ENCODE results near the gene SLX1A.
"Not testable (repeated sequence)": the region's sequence is repeated elsewhere in the genome, so short reads cannot be mapped to it uniquely, and the experiment has no call there.

SLX1A gene

DNA sequence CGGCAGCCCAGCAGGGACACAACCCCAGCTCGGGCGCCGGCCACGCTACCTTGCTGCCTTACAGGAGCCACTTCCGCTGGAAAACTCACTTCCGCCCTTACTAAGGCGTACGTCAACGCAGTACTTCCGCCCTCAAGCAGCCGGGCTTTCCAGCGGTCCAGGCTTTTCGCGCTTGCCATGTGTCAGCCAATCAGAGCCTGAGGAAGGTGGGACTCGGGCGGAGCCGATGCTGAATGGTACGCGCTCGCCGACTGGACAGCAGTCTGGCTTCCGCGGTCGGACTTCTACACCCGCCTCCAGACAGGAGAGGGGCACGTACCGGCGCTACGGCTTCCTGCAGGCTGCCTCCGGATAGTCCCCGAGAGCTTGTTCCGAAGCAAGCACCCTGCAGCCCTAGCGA lies at the start of gene SLX1A, which contains the start of gene BOLA2B:
SLX1A (plus strand) TSS at position 261 of the 400 bp plus-strand sequence. CDS start 210 bp downstream, outside the sequence.
BOLA2B (minus strand) TSS at position 52 of the 400 bp plus-strand sequence. CDS start 71 bp downstream, outside the sequence.
- not testable (repeated sequence) for DNase-seq

- DNase-seq: no peak
Observed at GRCh38 chr16:30144017-30144416, 49.7 kb upstream of the SLX1A start.

DNA sequence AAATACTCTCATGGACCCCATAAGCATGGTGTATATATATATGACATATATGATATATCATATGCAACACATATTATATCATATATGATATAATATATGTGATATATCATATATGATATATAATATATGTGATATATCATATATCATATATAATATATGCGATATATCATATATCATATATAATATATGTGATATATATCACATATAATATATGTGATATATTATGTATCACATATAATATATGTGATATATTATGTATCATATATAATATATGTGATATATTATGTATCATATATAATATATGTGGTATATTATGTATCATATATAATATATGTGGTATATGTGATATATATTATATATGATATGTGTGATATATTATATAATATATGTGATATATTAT lies 48.8 kb upstream of the SLX1A start:
- DNase-seq: no peak

- DNase-seq: no peak
Observed at GRCh38 chr16:30145657-30146056, 48.0 kb upstream of the SLX1A start.

GRCh38 chr16:30147843-30148510 lies 45.7 kb upstream of the SLX1A start:
- DNase-seq: no peak

- DNase-seq: no peak
Observed at GRCh38 chr16:30149250-30149930, 44.3 kb upstream of the SLX1A start.

DNA sequence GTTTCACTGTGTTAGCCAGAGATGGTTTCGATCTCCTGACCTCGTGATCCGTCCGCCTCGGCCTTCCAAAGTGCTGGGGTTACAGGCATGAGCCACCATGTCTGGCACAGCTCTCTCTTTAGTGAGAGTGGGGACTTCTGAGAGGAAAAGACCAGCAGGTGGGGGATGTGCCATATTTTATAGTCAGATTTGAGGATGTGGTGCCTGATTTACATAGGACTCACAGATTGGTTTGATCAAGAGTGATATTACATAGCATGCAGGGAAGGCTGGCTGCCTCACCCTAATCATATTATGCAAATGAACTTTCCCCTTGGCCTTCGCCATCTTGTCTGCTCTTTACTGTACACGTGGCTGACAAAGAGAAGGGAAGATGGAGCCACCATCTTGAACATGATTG lies 42.6 kb upstream of the SLX1A start:
- DNase-seq: no peak

- no peak for DNase-seq
Observed at GRCh38 chr16:30152517-30152916, 41.2 kb upstream of the SLX1A start.

- DNase-seq: no peak
Observed at GRCh38 chr16:30155188-30155587, 38.5 kb upstream of the SLX1A start.

- no peak for DNase-seq
Observed at GRCh38 chr16:30157214-30157613, 36.5 kb upstream of the SLX1A start.

- DNase-seq: no peak
Observed at GRCh38 chr16:30163538-30163937, 30.1 kb upstream of the SLX1A start.

DNA sequence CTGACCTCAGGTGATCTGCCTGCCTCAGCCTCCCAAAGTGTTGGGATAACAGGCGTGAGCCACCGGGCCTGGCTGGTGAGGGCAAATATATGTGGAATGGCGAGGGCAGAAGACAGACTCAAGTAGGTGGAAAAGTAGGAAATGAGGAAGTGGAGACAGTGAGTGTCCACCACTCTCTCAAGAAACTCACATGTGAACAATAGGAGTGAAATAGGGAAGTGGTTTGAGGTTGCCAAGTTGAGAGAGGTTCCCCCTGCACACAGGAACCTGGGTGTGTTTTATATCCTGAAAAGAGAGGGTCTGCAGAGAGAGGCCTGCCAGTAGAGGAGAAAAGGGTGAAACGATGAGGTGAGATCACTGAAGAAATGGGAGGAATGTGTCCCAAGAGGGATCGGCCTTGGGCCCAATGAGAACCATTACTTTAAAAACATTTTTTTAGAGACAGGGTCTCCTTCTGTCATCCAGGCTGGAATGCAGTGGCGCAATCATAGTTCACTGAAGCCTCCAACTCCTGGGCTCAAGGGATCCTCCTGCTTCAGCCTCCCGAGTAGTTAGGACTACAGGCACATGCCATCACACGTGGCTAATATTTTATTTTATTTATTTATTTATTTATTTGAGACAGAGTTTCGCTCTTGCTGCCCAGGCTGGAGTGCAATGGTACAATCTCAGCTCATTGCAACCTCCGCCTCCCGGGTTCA lies 27.3 kb upstream of the SLX1A start:
- no peak for DNase-seq

GRCh38 chr16:30168746-30169145 lies 24.9 kb upstream of the SLX1A start:
- DNase-seq: not testable (repeated sequence)

- not testable (repeated sequence) for DNase-seq
Observed at GRCh38 chr16:30169416-30169815, 24.3 kb upstream of the SLX1A start.

- not testable (repeated sequence) for DNase-seq
Observed at GRCh38 chr16:30170145-30170544, 23.5 kb upstream of the SLX1A start.

DNA sequence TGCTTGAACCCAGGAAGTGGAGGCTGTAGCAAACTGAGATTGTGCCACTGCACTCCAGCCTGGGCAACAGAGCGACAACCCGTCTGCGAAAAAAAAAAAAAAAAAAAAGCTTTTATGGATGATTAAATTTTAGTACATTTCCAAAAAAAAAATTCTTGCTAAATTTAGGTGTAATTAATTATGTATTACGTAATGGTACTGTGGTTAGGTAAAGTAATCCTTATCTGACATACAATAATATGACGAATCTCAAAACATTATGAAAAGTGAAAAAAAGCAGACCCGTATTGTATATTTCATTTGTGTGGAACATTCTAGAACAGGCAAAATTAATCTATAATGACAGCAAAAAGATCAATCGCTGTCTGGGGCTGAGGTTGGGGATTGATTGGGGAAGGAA lies 20.6 kb upstream of the SLX1A start:
- DNase-seq: no peak

GRCh38 chr16:30176876-30177275 lies 16.8 kb upstream of the SLX1A start:
- DNase-seq: not testable (repeated sequence)

GRCh38 chr16:30179195-30179594 lies 14.5 kb upstream of the SLX1A start:
- no peak for DNase-seq

- no peak for DNase-seq
Observed at GRCh38 chr16:30179931-30180330, 13.7 kb upstream of the SLX1A start.

- DNase-seq: no peak
Observed at GRCh38 chr16:30180741-30181140, 12.9 kb upstream of the SLX1A start.

GRCh38 chr16:30183233-30184095 lies 10.2 kb upstream of the SLX1A start, which contains the start of gene CORO1A:
CORO1A (plus strand) TSS chr16:30183602; CDS start chr16:30185210, 1,608 bp downstream.
- DNase-seq: peak; percentile 58 to 81

DNA sequence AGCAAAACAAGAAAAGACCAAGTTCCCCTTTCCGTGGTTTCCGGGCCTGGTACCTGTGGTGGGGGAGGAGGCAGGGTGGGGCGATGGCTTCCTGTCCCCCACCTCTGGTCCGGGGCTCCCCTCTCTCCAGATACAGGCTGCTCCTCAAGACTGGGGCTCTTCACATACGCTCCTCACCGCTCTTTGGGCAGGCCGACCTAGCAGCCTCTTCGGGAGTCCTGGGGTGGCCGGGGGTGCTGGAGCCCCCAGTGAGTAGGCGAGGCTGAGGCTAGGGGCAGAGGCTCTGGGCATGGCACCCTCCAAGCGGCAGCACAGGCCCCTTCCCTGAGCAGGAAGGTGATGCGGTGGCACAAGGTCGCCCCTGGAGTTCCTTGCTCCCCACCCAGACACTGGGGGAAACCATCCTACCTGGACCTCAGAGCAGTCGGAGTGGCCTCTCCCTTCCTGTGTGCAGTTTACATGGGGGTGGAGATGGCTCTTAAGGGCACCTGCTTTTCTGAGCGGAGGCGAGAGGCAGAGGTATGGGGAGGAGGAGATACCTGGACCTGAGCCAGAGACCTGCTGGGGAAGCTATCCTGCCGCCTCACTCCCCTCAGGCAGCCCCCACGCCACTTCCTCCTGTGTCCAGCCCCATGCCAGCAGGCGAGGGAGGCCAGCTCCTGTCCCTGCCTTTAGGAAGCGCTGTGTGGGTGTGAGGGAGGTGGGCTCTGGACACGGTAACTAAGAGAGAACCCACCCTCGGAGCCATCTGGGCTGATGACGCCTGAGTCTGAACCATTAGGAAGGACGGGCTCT lies 9.4 kb upstream of the SLX1A start:
- peak; percentile 61 to 74 for DNase-seq
